SK-N-SH (cell line): Measurements from ENCODE around the gene UBN1. TPM values are rescaled to one million over a fixed set of nuclear protein-coding genes. Genes with fewer than 3 reads are reported as not detected.
A peak's percentile ranks its signal among the peaks of the same experiment; 100 is the strongest.

ENCODE experiments used
- CTCF ChIA-PET: fragments of 300-600, 350-600 bp; formaldehyde crosslinking; extraction: SDS; loops from one replicate; lab custom pipeline; 2021; lab: Yijun Ruan, JAX
- POLR2A ChIA-PET: fragments of 350-600 bp; sonication (Branson Sonifier 250); formaldehyde crosslinking; extraction: SDS; loops from one replicate; lab custom pipeline; 2020; ENCODE audit warnings: antibody characterized with exemption, inconsistent platforms; lab: Yijun Ruan, JAX
- DNase-seq: peaks from one replicate; pipeline ENCODE4 v3.0.0; 2012
- H2AFZ ChIP-seq: fragments of 200-600 bp; sonication (generic); 2 replicates; pipeline ENCODE4 v1.8.1; 2016; ENCODE audit warnings: antibody characterized with exemption, mild to moderate bottlenecking, low read depth
- H3F3A ChIP-seq: fragments of 200-600 bp; sonication (generic); replicated peaks from 2 replicates; pipeline ENCODE3; 2016; ENCODE audit warnings: antibody characterized with exemption, mild to moderate bottlenecking; ENCODE audit not compliant: insufficient read depth
- H3K27ac ChIP-seq, 2 experiments: fragments of 200-500 bp in 1 of 2; fragments of 200-600 bp in 1 of 2; sonication (Bioruptor generic) in 1 of 2; sonication (generic), shearing (Covaris generic) in 1 of 2; 2 replicates each; pipeline versions ENCODE4 v1.5.1 to v1.6.1; 2014 to 2016; ENCODE audit warnings: low read depth in 2 of 2, inconsistent platforms in 1 of 2, low read length in 1 of 2, mild to moderate bottlenecking in 1 of 2, mixed read lengths in 1 of 2
- H3K27me3 ChIP-seq: fragments of 200-600 bp; sonication (generic), shearing (Covaris generic); 2 replicates; pipeline ENCODE4 v1.6.1; 2016; ENCODE audit warnings: mixed run types; ENCODE audit not compliant: insufficient read depth
- H3K36me3 ChIP-seq, 2 experiments: fragments of 200-500 bp in 1 of 2; fragments of 200-600 bp in 1 of 2; sonication (Bioruptor generic) in 1 of 2; sonication (generic) in 1 of 2; replicated peaks in 1 of 2; 2 replicates each; pipeline versions ENCODE3 to v1.5.1; 2014 to 2016; ENCODE audit warnings: low read length in 1 of 2, mild to moderate bottlenecking in 1 of 2; ENCODE audit not compliant: insufficient read depth in 2 of 2, control insufficient read depth in 1 of 2
- H3K4me1 ChIP-seq, 2 experiments: fragments of 200-500 bp in 1 of 2; fragments of 200-600 bp in 1 of 2; sonication (Bioruptor generic) in 1 of 2; sonication (generic), shearing (Covaris generic) in 1 of 2; 2 replicates each; pipeline versions ENCODE4 v1.5.1 to v1.6.1; 2014 to 2016; ENCODE audit warnings: low read depth in 1 of 2, low read length in 1 of 2, mixed run types in 1 of 2; ENCODE audit not compliant: insufficient read depth in 2 of 2, control insufficient read depth in 1 of 2
- H3K4me2 ChIP-seq: fragments of 200-600 bp; sonication (generic), shearing (Covaris generic); 2 replicates; pipeline ENCODE4 v1.6.1; 2017; ENCODE audit warnings: mixed run types
- H3K4me3 ChIP-seq, 2 experiments: fragments of 200-500 bp in 1 of 2; fragments of 200-600 bp in 1 of 2; sonication (Bioruptor generic) in 1 of 2; sonication (generic), shearing (Covaris generic) in 1 of 2; 2 replicates each; pipeline versions ENCODE4 v1.5.1 to v1.8.1; 2014 to 2016; ENCODE audit warnings: low read depth in 2 of 2, inconsistent platforms in 1 of 2, low read length in 1 of 2, mild to moderate bottlenecking in 1 of 2, mixed read lengths in 1 of 2, moderate library complexity in 1 of 2
- H3K79me2 ChIP-seq: fragments of 200-600 bp; sonication (generic); 2 replicates; pipeline ENCODE4 v1.8.1; 2017; ENCODE audit warnings: mild to moderate bottlenecking; ENCODE audit not compliant: insufficient read depth
- H3K9ac ChIP-seq: fragments of 200-600 bp; sonication (generic); 2 replicates; pipeline ENCODE4 v1.6.1; 2017; ENCODE audit warnings: mixed run types
- H3K9me2 ChIP-seq: fragments of 200-600 bp; sonication (generic); 2 replicates; pipeline ENCODE4 v1.6.1; 2017; ENCODE audit warnings: mixed run types
- H3K9me3 ChIP-seq: fragments of 200-600 bp; sonication (generic); 2 replicates; pipeline ENCODE4 v1.6.1; 2017; ENCODE audit warnings: mixed run types, mild to moderate bottlenecking, moderate library complexity
- H4K20me1 ChIP-seq: fragments of 200-600 bp; sonication (generic); 2 replicates; pipeline ENCODE4 v1.6.1; 2017; ENCODE audit warnings: mild to moderate bottlenecking, mixed run types; ENCODE audit not compliant: insufficient read depth
- CTCF ChIP-seq: fragments of 200-600 bp; sonication (generic); IDR thresholded peaks from 2 replicates; pipeline ENCODE4 v1.6.1; 2017; ENCODE audit warnings: antibody characterized with exemption, mild to moderate bottlenecking, moderate library complexity
- EZH2phosphoT487 ChIP-seq: fragments of 200-600 bp; sonication (generic); IDR thresholded peaks from 2 replicates; pipeline ENCODE4 v1.6.1; 2017; ENCODE audit warnings: low read depth, mixed run types, mild to moderate bottlenecking, antibody characterized with exemption, moderate library complexity, borderline replicate concordance
- FOSL2 ChIP-seq: IDR thresholded peaks from 2 replicates; pipeline ENCODE4 v1.4.0; 2012; ENCODE audit warnings: low read depth, mild to moderate bottlenecking, moderate library complexity, borderline replicate concordance
- FOXJ3 ChIP-seq: sonication (generic); formaldehyde crosslinking; IDR thresholded peaks from 2 replicates; pipeline ENCODE4 v1.5.1; 2020; ENCODE audit warnings: mild to moderate bottlenecking, missing genetic modification reagents
- GABPA ChIP-seq: IDR thresholded peaks from 2 replicates; pipeline ENCODE4 v1.4.0; 2012; ENCODE audit warnings: low read depth, mild to moderate bottlenecking
- IRF3 ChIP-seq: fragments of 150-350 bp; IDR thresholded peaks from 2 replicates; pipeline ENCODE4 v1.6.1; 2016; ENCODE audit warnings: mild to moderate bottlenecking, low read depth, low read length
- MEF2A ChIP-seq: IDR thresholded peaks from 2 replicates; pipeline ENCODE4 v1.4.0; 2012; ENCODE audit warnings: low read depth, borderline replicate concordance
- NFIC ChIP-seq: IDR thresholded peaks from 2 replicates; pipeline ENCODE4 v1.4.0; 2012; ENCODE audit warnings: borderline replicate concordance
- POLR2AphosphoS5 ChIP-seq: IDR thresholded peaks from 2 replicates; pipeline ENCODE4 v1.6.1; 2012; ENCODE audit warnings: low read depth, low read length
- RFX5 ChIP-seq: IDR thresholded peaks from 2 replicates; pipeline ENCODE4 v1.6.1; 2012; ENCODE audit warnings: mild to moderate bottlenecking, improper control_type of control experiment, low read length
- TAF1 ChIP-seq: IDR thresholded peaks from 2 replicates; pipeline ENCODE4 v1.6.1; 2012; ENCODE audit warnings: low read depth, mild to moderate bottlenecking, low read length, moderate library complexity, borderline replicate concordance
- TCF12 ChIP-seq: IDR thresholded peaks from 2 replicates; pipeline ENCODE4 v1.4.0; 2012
- TEAD4 ChIP-seq: IDR thresholded peaks from 2 replicates; pipeline ENCODE4 v1.4.0; 2012; ENCODE audit warnings: mild to moderate bottlenecking, borderline replicate concordance; ENCODE audit not compliant: insufficient read depth
- USF1 ChIP-seq: IDR thresholded peaks from 2 replicates; pipeline ENCODE4 v1.4.0; 2012; ENCODE audit warnings: low read depth, borderline replicate concordance
- WGBS: methylation state at CpG from one replicate; pipeline ENCODE4 v1.1.6; 2017; ENCODE audit warnings: low lambda C conversion rate; 5-methylcytosine and 5-hydroxymethylcytosine counted together
- polyA plus RNA-seq, 3 experiments: library from polyadenylated mRNA; depleted of rRNA; stranded (reverse); fragments of >200 nt; gene quantifications; 2 replicates each; pipeline ENCODE4 v1.2.3, GENCODE V29; 2012
- TF ChIP-seq, protein P1 (sequence below): fragments of 150-350 bp; IDR thresholded peaks from 2 replicates; pipeline ENCODE4 v1.6.1; 2017; ENCODE audit warnings: antibody characterized with exemption, low read length, low read depth, borderline replicate concordance

Gene UBN1
- polyA plus RNA-seq, 1 of the 3 experiments (the other 2 are of a cell fraction): 10.9 TPM

DNA sequence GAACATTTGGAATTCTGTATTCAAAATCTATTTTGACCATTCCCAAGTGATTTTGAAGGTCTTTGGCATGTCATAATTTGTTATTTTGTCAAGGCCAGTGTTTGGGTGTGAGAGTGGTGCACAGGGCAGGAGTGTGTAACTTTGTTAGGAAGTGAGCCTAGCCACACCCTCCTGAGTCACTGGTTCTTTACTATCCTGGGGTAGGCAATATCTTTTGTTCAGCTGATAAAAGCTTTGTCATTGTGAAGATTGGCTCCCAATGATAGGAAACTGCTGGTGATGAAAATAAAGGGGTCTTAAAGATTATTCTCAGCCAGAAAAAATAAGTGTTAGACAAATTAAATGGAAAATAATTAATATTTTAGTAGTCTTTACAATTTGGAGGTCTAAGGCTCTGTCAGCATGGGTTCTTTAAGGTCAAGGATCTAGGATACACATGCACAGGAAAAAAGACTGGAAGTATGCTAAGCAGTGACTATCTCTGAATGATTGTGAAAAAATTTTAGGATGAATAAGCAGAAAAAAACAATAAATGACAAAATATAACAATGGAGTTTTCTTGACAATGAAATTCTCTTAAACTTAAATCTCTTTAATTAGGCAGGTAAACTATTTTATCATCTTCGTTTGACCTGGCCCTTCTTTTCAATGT is 5.1 kb downstream of the UBN1 start:
- POLR2A ChIA-PET: no interaction called here
- Histone ChIP-seq H3K9ac (no peak overlapping the region), H3K36me3 (peaks cover 19 to 32% of the 10 kb centered on the region in 2 experiments), H3K4me1 (peaks cover 0 to 20% of the 10 kb centered on the region in 2 experiments; a peak in 3 of 4 replicates), H3K9me2 (no peaks in the 10 kb centered on the region), H3K27ac (peak overlapping the region in 1 of 2 experiments; percentile 28; a peak in 1 of 4 replicates), H3K4me3 (no peak overlapping the region), H2AFZ (0 out of 2 replicates have a peak overlapping the region, but pooled peaks have one; percentile 19), H3K79me2 (peaks cover 95% of the 10 kb centered on the region), H3F3A (peaks cover 5% of the 10 kb centered on the region), H3K9me3 (no peaks in the 10 kb centered on the region), H3K27me3 (no peaks in the 10 kb centered on the region), H4K20me1 (peaks cover 43% of the 10 kb centered on the region), H3K4me2 (peak overlapping the region; percentile 11; the same call in 1 of the 2 replicates)
- TF ChIP-seq MEF2A (no peak), USF1 (no peak), NFIC (no peak), GABPA (no peak), FOXJ3 (CRISPR knock-in tag) (no peak), RFX5 (no peak), TCF12 (no peak), CTCF (no peak), IRF3 (no peak), TAF1 (no peak), FOSL2 (no peak), TEAD4 (no peak), EZH2phosphoT487 (no peak), POLR2AphosphoS5 (no peak)
- TF ChIP-seq, protein P1, sequence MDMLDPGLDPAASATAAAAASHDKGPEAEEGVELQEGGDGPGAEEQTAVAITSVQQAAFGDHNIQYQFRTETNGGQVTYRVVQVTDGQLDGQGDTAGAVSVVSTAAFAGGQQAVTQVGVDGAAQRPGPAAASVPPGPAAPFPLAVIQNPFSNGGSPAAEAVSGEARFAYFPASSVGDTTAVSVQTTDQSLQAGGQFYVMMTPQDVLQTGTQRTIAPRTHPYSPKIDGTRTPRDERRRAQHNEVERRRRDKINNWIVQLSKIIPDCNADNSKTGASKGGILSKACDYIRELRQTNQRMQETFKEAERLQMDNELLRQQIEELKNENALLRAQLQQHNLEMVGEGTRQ: no peak
- 88% methylated on average over 1 of the region's 1 CpG for WGBS
- CTCF ChIA-PET: no interaction called here
- DNase-seq: no peak
